Tongue (tissue), 3 donors: Measurements from ENCODE around the gene SOX4. TPM values are rescaled to one million over a fixed set of nuclear protein-coding genes. Genes with fewer than 3 reads are reported as not detected.

ENCODE experiments used
- DNase-seq: peaks from one replicate; pipeline ENCODE4 v3.0.0-alpha.2; 2015
- small RNA-seq: library from RNA; depleted of rRNA; stranded (forward); fragments of <200 nt; gene quantifications from one replicate; pipeline ENCODE3, GENCODE V24; 2014; ENCODE audit warnings: low replicate concordance
- total RNA-seq: library from RNA; depleted of rRNA; stranded (reverse); fragments of >200 nt; gene quantifications from one replicate; pipeline ENCODE4 v1.2.3, GENCODE V29; 2014

The SOX4 gene
- total RNA-seq, 1 donor from 2014 or later = 43.0 TPM

- DNase-seq = no peak
These were observed 20.7 kb downstream of the SOX4 start for GRCh38 chr6:21614226-21614625.

GRCh38 chr6:21615504-21615903 lies 22.0 kb downstream of the SOX4 start:
- DNase-seq = no peak

GRCh38 chr6:21616005-21616404 lies 22.5 kb downstream of the SOX4 start:
- DNase-seq = no peak

GRCh38 chr6:21625642-21626041 lies 32.1 kb downstream of the SOX4 start:
- DNase-seq = no peak

GRCh38 chr6:21626756-21627155 lies 33.2 kb downstream of the SOX4 start:
- DNase-seq = no peak

GRCh38 chr6:21628160-21628559 lies 34.6 kb downstream of the SOX4 start:
- no peak for DNase-seq

- DNase-seq = no peak
These were observed 40.1 kb downstream of the SOX4 start for GRCh38 chr6:21633511-21634109.

- DNase-seq = no peak
These were observed 41.0 kb downstream of the SOX4 start for GRCh38 chr6:21634582-21634981.

- no peak for DNase-seq
These were observed 43.3 kb downstream of the SOX4 start for GRCh38 chr6:21636876-21637275.

GRCh38 chr6:21639316-21639715 lies 45.8 kb downstream of the SOX4 start:
- DNase-seq = no peak

Small RNAs within 50 kb of the gene (small RNA-seq; reads per million reads assigned to genes)
- gene BOLA2P3 = not detected
